ENCODE measurements around the gene IL13RA2.

- no peak for TF ChIP-seq CTCF (IDR thresholded peaks at IDR 0.05)
- TF ChIP-seq POLR2A (IDR thresholded peaks at IDR 0.05; ENCODE audit: low read depth) = no peak
- no peak for TF ChIP-seq EP300 (IDR thresholded peaks at IDR 0.05)
- TF ChIP-seq POLR2AphosphoS5 (IDR thresholded peaks at IDR 0.05) = no peak
Observed at GRCh38 chrX:115047181-115047580, 29.8 kb upstream of the IL13RA2 start.
